Renal cortex interstitium (tissue), 11 donors: Measurements from ENCODE around the gene RGS7. TPM values are rescaled to one million over a fixed set of nuclear protein-coding genes. Genes with fewer than 3 reads are reported as not detected.

Experiments
- DNase-seq, 11 donors: peaks; one replicate each; pipeline ENCODE4 v3.0.0-alpha.2; 2013; ENCODE audit warnings: low read depth in 9 of 11, low spot score in 4 of 11; ENCODE audit errors: extremely low read depth in 1 of 11
- polyA plus RNA-seq, 3 donors: library from polyadenylated mRNA; unstranded; fragments of 120-200 nt; gene quantifications; one replicate each; pipeline ENCODE4 v1.2.1, GENCODE V29; 2013; ENCODE audit not compliant: insufficient read length in 3 of 3

Gene RGS7
- polyA plus RNA-seq, 3 donors = 5.2 to 5.8 (median 5.6) TPM

DNA sequence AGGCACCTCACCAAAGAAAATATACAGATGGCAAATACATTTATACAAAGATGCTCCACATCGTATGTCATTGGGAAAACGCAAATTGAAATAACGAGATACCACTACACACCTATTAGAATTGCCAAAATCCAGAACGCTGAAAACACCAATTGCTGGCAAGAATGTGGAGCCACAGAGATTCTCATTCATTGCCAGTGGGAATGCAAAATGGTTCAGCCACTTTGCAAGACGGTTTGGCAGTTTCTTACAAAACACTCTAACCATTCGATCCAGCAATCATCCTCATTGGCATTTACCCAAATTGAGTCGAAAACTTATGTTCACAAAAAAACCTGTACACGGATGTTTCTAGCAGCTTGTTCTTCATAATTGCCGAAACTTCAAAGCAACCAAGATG is 521.7 kb downstream of the RGS7 start:
- no peak for DNase-seq

GRCh38 chr1:240833075-240833474 is 523.9 kb downstream of the RGS7 start:
- no peak for DNase-seq

GRCh38 chr1:240831922-240832321 is 525.1 kb downstream of the RGS7 start:
- DNase-seq = no peak

GRCh38 chr1:240831191-240831631 is 525.8 kb downstream of the RGS7 start:
- DNase-seq = peak in 6 of 11 donors; percentile 6 to 31 (median 10)

GRCh38 chr1:240829487-240829886 is 527.5 kb downstream of the RGS7 start:
- DNase-seq = no peak

DNA sequence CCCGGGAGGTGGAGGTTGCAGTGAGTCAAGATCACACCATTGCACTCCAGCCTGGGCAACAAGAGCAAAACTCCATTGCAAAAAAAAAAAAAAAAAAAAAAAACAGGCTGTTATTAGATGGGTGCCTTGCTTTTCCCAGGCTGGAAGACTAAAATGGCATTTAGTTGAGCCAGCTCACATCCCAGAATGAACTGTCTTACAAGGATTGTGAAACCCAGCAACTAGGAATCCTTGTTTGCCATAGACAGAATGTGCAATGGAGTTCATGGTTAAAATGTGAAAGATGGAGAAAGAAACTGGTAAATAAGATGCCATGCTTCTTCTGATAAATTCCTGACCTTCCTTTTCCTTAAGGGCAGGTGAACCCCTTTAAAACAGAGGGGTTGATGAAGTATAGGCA is 529.2 kb downstream of the RGS7 start:
- no peak for DNase-seq

DNA sequence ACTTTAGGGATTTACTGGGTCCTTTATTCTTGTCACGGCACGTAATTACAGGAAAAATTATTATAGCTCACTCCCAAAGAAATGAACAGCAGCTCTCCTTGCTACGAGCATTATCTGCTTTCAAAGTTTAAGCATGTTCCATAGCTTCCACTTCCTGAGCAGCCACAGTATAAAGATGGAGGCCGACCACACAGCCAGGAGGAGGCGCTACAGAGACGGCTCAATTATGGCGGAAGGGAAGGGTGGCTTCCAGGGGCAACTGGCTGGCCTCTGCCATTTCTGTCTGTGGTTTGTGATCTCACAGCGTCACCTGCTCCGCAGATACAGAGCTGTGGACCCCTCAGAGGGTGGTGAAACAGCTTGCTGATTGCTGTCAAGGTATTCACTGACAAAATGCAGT is 532.8 kb downstream of the RGS7 start:
- DNase-seq = no peak

- DNase-seq = no peak
Observed at GRCh38 chr1:240823357-240823756, 533.6 kb downstream of the RGS7 start.

DNA sequence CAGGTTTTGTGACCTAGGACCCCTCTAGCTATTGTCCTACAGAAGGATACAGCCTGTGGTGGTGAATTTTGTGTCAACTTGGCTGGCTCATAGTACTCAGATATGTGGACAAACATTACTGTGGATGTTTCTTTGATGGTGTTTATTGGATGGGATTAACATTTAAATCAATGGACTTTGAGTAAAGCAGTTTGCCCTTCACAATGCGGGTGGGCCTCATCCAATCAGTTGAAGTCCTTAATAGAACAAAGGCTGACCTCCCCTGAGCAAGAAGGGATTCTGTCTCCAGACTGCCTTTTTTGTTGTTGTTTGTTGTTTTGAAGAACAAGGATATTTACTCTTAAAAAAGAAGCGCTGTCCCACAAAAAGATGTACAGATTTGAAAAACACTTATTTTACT is 535.1 kb downstream of the RGS7 start:
- DNase-seq = no peak

GRCh38 chr1:240820816-240821215 is 536.2 kb downstream of the RGS7 start:
- no peak for DNase-seq

DNA sequence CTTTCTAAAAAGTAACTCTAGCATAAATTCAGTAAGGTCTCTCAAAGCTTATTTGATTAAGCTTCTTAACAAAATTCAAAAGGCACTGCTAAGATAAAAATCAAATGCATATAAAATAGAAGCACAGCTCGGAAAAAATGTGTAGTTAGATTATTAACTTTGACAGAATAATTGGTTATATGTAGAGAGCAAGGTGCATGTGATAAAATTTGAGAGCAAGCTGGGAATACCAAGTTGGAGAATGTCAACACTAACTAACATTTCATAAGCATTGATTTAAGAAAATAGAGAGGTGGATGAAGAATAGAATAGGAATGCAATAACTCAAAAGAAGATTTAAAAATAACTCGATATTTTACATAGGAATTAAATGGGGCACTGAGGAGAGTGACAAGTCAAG is 540.5 kb downstream of the RGS7 start:
- no peak for DNase-seq

GRCh38 chr1:240813720-240814119 is 543.3 kb downstream of the RGS7 start:
- DNase-seq = no peak

GRCh38 chr1:240811256-240811655 is 545.7 kb downstream of the RGS7 start:
- no peak for DNase-seq

GRCh38 chr1:240808381-240808780 is 548.6 kb downstream of the RGS7 start:
- DNase-seq = no peak

DNA sequence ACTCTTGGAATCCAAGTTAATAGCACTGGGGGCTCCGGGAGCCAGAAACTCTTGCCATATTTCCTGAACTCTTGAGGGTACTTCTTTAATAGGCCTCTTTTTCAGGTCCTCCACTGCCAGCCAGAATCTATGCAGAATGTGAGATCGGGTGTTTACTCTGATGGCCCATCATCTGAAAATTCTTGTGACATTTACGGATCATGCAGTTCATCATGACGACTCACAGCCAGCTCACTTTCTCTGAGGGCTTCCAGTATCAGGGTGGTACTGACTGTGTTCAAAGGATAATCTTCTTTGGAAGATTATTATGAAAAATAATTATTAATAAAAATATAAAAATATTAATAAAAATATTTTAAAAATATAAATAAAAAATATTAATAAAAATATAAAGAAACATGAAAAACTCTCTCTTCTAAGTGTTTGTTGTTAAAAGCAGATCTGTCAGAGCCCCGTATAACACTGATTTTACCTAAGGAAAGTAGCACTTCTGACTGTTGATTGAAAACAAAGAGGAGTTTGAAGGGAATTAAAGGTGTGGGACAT is 550.7 kb downstream of the RGS7 start:
- DNase-seq = no peak

DNA sequence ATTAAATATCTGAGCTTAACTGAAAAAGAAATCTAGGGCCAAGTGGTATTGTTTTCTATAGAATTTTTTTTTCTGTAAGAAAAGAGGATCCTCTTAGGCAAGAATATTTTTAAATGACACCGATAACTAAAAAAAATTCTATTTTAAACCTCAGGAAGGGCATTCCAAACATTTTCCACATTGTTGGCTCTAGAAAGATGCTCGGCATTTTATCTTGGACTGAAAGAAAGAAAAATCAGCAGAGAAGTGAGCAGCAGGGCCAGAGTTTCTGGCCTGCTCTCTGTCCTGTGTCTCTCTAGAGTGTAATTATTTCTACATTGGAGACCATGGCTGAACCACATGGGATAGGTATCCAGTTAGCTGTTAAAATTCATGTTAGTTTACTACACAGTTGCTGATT is 552.5 kb downstream of the RGS7 start:
- DNase-seq = no peak

- no peak for DNase-seq
Observed at GRCh38 chr1:240803151-240803550, 553.9 kb downstream of the RGS7 start.

- no peak for DNase-seq
Observed at GRCh38 chr1:240802271-240802670, 554.7 kb downstream of the RGS7 start.

GRCh38 chr1:240801442-240801841 is 555.6 kb downstream of the RGS7 start:
- DNase-seq = no peak

DNA sequence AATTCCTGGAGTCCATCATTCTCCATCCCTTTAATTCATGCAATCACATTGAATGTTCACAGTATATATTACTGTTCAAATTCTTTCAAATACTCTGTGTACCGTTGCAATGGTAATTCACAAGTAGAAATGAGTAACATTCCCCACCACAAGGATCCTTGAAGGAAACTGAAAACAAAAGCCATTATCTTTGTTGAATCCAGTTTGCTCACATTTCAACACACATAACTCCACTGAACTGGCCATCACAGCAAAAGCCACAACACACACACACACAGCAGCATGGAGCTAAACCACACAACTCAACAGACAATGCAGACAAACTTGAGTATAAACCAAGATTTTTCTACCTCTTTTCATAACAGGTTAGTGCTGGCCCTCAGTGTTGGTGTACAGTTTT is 556.7 kb downstream of the RGS7 start:
- DNase-seq = no peak

DNA sequence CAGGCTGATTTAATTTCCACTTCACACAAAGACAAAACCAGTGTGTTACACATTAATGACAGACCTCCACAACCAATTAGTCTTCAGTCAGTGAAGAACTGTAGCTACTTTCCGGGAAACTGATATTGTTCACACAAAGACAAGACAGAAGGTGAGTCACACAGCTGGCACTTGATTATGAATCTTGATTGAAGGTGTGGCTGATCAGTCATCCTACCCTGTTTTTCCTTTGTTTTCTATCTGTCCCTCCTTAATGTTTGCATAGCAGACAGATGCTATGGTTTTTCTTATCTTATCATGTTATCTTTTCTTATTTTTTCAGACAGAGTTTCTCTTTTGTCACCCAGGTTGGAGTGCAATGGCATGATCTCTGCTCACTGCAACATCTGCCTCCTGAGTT is 560.0 kb downstream of the RGS7 start:
- DNase-seq = no peak
